Ishikawa (cell line): ENCODE data around the gene TSPAN9.

Source experiments
- CEBPB ChIP-seq: IDR thresholded peaks from 2 replicates; pipeline ENCODE4 v1.6.1; 2012
- CREB1 ChIP-seq: IDR thresholded peaks from 2 replicates; pipeline ENCODE4 v1.6.1; 2012; ENCODE audit warnings: low read depth
- EGR1 ChIP-seq: IDR thresholded peaks from 2 replicates; pipeline ENCODE4 v1.6.1; 2012
- EP300 ChIP-seq: IDR thresholded peaks from 2 replicates; pipeline ENCODE4 v1.6.1; 2012; ENCODE audit warnings: borderline replicate concordance
- FOXM1 ChIP-seq: IDR thresholded peaks from 2 replicates; pipeline ENCODE4 v1.6.1; 2012; ENCODE audit warnings: low read depth, borderline replicate concordance
- MAX ChIP-seq: IDR thresholded peaks from 2 replicates; pipeline ENCODE4 v1.6.1; 2012
- NFIC ChIP-seq: IDR thresholded peaks from 2 replicates; pipeline ENCODE4 v1.6.1; 2012
- RAD21 ChIP-seq: IDR thresholded peaks from 2 replicates; pipeline ENCODE4 v1.6.1; 2012; ENCODE audit warnings: low read depth
- REST ChIP-seq: IDR thresholded peaks from 2 replicates; pipeline ENCODE4 v1.6.1; 2012; ENCODE audit warnings: low read depth, mild to moderate bottlenecking
- TAF1 ChIP-seq: IDR thresholded peaks from 2 replicates; pipeline ENCODE4 v1.6.1; 2012; ENCODE audit warnings: low read depth, mild to moderate bottlenecking
- TCF12 ChIP-seq: IDR thresholded peaks from 2 replicates; pipeline ENCODE4 v1.6.1; 2012; ENCODE audit warnings: low read depth
- TEAD4 ChIP-seq: IDR thresholded peaks from 2 replicates; pipeline ENCODE4 v1.6.1; 2012
- USF1 ChIP-seq: IDR thresholded peaks from 2 replicates; pipeline ENCODE4 v1.6.1; 2012
- YY1 ChIP-seq: IDR thresholded peaks from 2 replicates; pipeline ENCODE4 v1.6.1; 2012; ENCODE audit warnings: low read depth
- ZBTB7A ChIP-seq: IDR thresholded peaks from 2 replicates; pipeline ENCODE4 v1.6.1; 2012; ENCODE audit warnings: low read depth

Gene TSPAN9

GRCh38 chr12:3172124-3173007 lies 95.2 kb downstream of the TSPAN9 start:
- no peak for TF ChIP-seq CREB1
- TF ChIP-seq RAD21, result no peak
- no peak for TF ChIP-seq REST
- no peak for TF ChIP-seq USF1
- TF ChIP-seq NFIC, result no peak
- no peak for TF ChIP-seq FOXM1
- TF ChIP-seq TAF1, result no peak
- TF ChIP-seq CEBPB, result no peak
- TF ChIP-seq EP300, result no peak
- no peak for TF ChIP-seq MAX
- TF ChIP-seq TCF12, result no peak
- no peak for TF ChIP-seq YY1
- no peak for TF ChIP-seq TEAD4
- TF ChIP-seq ZBTB7A, result no peak
- TF ChIP-seq EGR1, result no peak

- TF ChIP-seq TAF1 (no peak), RAD21 (no peak), EP300 (no peak), CREB1 (no peak), TCF12 (no peak), TEAD4 (no peak), YY1 (no peak), EGR1 (no peak), FOXM1 (no peak), REST (no peak), USF1 (no peak), ZBTB7A (no peak), MAX (no peak), NFIC (no peak), CEBPB (no peak)
Observed at GRCh38 chr12:3173008-3173553, 95.9 kb downstream of the TSPAN9 start.

- TF ChIP-seq REST, result no peak
- no peak for TF ChIP-seq TEAD4
- no peak for TF ChIP-seq USF1
- no peak for TF ChIP-seq YY1
- no peak for TF ChIP-seq MAX
- TF ChIP-seq EGR1, result no peak
- no peak for TF ChIP-seq ZBTB7A
- no peak for TF ChIP-seq NFIC
- no peak for TF ChIP-seq TCF12
- no peak for TF ChIP-seq RAD21
- no peak for TF ChIP-seq TAF1
- TF ChIP-seq CREB1, result no peak
- TF ChIP-seq FOXM1, result no peak
- TF ChIP-seq EP300, result no peak
- TF ChIP-seq CEBPB, result no peak
Observed at GRCh38 chr12:3173912-3174311, 96.7 kb downstream of the TSPAN9 start.
